Epithelial cell of esophagus (primary cell): ENCODE data around the gene NFKB1.

ENCODE experiments used
- DNase-seq: peaks from one replicate; pipeline ENCODE4 v3.0.0; 2010; ENCODE audit warnings: low read depth
- H3K4me3 ChIP-seq: 2 replicates; pipeline ENCODE4 v1.5.1; 2011; ENCODE audit warnings: mild to moderate bottlenecking, low read length, control low read depth
- TF ChIP-seq, protein P1 (sequence below): IDR thresholded peaks from 2 replicates; pipeline ENCODE4 v1.5.1; 2011; ENCODE audit warnings: low read depth, mild to moderate bottlenecking, low read length, control low read depth, inconsistent platforms; ENCODE audit not compliant: insufficient read depth; ENCODE audit errors: missing control alignments

The NFKB1 gene

DNA sequence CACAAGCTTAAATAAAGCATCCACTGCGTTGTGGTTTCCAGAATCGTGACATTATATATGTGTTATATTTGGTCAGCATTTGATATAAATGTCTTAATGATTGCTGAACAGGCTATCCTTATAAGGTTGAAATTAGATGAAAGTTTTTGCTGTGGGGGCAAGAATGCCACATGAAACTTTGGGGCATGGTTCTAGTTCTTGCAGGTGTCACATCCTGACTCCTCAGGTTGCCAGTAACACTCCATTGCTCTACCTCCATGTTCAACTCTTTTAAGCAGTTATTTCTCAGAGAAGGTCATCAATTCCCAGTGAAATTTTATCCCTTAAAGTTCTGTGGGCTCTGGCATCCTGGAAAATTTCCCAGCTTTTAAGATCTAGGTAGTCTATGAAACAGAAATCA is 33.7 kb downstream of the NFKB1 start:
- TF ChIP-seq, protein P1, sequence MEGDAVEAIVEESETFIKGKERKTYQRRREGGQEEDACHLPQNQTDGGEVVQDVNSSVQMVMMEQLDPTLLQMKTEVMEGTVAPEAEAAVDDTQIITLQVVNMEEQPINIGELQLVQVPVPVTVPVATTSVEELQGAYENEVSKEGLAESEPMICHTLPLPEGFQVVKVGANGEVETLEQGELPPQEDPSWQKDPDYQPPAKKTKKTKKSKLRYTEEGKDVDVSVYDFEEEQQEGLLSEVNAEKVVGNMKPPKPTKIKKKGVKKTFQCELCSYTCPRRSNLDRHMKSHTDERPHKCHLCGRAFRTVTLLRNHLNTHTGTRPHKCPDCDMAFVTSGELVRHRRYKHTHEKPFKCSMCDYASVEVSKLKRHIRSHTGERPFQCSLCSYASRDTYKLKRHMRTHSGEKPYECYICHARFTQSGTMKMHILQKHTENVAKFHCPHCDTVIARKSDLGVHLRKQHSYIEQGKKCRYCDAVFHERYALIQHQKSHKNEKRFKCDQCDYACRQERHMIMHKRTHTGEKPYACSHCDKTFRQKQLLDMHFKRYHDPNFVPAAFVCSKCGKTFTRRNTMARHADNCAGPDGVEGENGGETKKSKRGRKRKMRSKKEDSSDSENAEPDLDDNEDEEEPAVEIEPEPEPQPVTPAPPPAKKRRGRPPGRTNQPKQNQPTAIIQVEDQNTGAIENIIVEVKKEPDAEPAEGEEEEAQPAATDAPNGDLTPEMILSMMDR, result no peak
- DNase-seq, result no peak

DNA sequence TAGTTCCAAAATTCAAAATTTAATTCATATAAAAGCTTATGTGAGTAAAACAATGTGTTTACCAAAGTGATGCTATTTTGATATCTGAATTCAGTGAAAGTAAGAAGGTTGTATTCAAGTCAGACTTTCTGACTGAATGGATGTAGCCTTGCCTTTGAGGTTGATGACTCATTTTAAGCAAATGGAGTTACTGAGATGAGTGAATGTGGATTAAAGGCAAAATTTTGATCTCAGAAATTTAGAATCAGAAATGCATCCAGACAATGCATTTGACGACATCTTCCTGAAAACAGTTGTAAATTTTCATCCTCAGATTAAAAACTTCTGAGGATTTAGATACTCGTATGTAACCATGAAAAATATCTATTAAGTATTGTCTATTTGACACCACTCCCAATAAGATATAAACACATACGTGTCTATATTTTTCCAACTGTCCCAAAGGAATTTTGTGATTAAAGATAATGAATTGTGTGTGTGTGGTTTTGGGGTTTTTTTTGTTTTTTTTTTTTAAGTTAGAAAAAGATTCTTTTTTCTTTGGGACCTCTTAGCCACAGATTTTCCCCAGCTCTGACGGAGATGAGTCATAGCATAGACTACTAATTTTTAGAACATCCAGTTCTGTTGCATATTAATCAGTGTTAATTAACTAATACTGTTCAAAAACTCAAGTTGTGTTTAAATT is 34.4 kb downstream of the NFKB1 start:
- no peak overlapping the region for H3K4me3 ChIP-seq
- TF ChIP-seq, protein P1, result no peak
- peak; percentile 61 for DNase-seq

More for the DNA sequence above, 33.7 kb downstream of the NFKB1 start:
- H3K4me3 ChIP-seq, result no peak overlapping the region

DNA sequence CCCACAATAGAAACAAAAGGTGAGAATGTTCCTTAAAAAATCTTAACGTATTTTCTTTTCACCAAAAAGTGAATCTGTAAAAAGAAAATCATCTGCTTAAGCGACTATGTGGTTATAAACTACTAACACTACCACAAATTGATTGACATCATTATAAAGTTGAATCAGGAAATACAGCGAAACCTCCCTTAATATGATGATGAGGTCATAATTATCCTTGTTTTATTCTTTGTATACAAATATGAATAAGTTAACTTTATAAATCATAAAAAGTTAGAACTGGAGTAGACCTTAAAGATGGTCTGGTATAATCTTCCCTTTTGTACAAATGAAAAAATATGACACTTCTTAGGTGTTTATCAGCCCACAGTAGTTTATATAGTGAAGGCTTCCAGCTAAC is 35.6 kb downstream of the NFKB1 start:
- TF ChIP-seq, protein P1, result no peak
- DNase-seq, result no peak
- H3K4me3 ChIP-seq, result no peak overlapping the region

DNA sequence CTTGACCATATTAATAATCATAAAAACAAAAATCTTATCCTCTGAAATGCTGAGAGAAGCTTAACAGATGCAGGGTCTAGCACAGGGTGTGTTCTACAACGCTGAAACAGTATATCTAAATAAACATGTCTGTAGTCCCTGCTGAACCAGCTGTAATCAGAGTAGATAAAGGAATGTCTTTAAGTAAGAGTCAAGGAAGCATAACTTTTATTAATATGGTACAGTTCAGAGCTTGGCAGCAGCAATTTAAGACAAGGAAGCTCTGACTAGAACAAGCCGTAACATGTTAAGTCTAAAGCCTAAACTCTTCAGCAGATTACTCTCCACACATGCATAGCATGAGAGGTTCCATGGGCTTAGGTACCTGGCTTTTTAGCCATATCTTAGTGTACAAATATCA is 36.1 kb downstream of the NFKB1 start:
- DNase-seq, result peak; percentile 84
- no peak overlapping the region for H3K4me3 ChIP-seq
- TF ChIP-seq, protein P1, result no peak

DNA sequence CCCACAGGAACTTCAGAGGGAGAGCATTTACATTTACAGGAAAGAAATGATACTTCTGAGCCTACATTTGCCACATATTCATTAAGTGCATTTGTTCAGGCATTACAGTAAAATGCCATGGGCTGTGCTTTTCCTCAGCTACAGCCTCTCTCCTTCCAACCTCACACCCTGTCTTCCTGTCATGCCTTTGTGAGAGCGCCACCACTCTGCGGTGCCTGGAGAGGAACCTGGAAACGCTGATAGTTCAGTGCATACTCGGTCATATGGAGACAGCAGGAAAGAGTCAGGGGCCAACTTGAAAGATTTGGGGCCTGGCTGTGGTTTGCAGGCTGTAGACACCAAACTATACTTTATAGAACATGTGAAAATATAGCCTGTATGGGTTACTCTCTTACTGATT is 40.5 kb downstream of the NFKB1 start:
- H3K4me3 ChIP-seq, result no peak overlapping the region
- TF ChIP-seq, protein P1, result peak; percentile 43
- peak; percentile 46 for DNase-seq

DNA sequence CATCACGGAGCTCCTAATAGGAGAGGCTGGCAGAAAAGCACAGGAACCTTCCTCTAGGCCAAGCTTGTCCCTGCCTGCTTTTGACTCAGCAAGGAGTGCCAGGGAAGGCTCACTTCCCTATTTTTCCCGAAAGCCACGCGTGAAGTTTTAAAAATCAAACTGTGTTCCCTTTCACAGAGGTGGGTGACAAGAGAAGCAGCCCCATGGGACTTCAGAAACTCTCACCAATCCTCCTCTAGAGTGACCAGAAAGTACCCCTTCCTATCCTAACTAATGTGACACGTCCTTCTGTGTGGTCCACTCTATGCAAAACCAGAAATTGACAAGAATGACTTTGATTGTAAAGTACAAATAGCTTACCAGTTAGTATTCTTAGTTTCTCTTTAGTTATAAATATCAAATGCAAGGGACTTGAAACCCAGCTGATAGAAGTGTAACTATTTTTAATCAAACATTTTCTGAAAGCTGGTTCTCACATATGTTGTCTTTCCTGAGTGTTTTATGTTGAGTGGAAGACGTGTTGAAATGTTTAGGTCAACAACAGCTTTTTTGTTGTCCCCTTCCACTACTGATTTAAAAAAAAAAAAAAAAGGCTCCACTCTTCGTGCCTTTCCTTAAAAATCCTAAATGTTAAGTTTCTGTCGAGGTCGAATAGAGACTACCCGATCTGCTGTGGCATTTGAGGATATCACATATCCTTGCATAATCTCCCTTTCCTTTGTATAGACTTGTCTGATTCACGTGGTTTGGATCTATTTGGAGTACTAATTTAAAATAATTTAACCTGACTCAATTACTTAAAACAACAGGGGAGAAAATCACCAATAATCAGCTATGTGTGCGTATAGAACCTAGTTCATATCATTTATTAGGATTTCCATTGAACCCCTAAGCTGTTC is 42.1 kb downstream of the NFKB1 start:
- peak; percentile 82 for DNase-seq
- TF ChIP-seq, protein P1, result no peak
- no peak overlapping the region for H3K4me3 ChIP-seq
